22Rv1 (cell line): ENCODE data around the gene CALHM3.

ENCODE experiments used
- H3K27ac ChIP-seq: fragments of 450-650 bp; 2 replicates; pipeline ENCODE4 v1.5.1; 2017
- CTCF ChIP-seq: fragments of 450-650 bp; IDR thresholded peaks from 2 replicates; pipeline ENCODE4 v1.5.1; 2017; ENCODE audit warnings: mild to moderate bottlenecking
- ZFX ChIP-seq: fragments of 450-650 bp; IDR thresholded peaks from 2 replicates; pipeline ENCODE4 v1.6.1; 2017; ENCODE audit warnings: antibody characterized with exemption, borderline replicate concordance

The CALHM3 gene

GRCh38 chr10:103440416-103440815 is 38.6 kb downstream of the CALHM3 start:
- no peak overlapping the region for H3K27ac ChIP-seq
- no peak for TF ChIP-seq CTCF
- no peak for TF ChIP-seq ZFX

- TF ChIP-seq ZFX (no peak), CTCF (no peak)
- H3K27ac ChIP-seq = no peak overlapping the region
Measured at GRCh38 chr10:103439776-103440175, 39.3 kb downstream of the CALHM3 start.

GRCh38 chr10:103433858-103434257 is 45.2 kb downstream of the CALHM3 start:
- no peak for TF ChIP-seq ZFX
- no peak overlapping the region for H3K27ac ChIP-seq

- H3K27ac ChIP-seq = no peak overlapping the region
- no peak for TF ChIP-seq CTCF
Measured at GRCh38 chr10:103431902-103432301, 47.1 kb downstream of the CALHM3 start.

GRCh38 chr10:103429647-103430046 is 49.4 kb downstream of the CALHM3 start:
- H3K27ac ChIP-seq = no peak overlapping the region
- TF ChIP-seq CTCF (no peak), ZFX (no peak)

GRCh38 chr10:103428989-103429643 is 49.9 kb downstream of the CALHM3 start:
- TF ChIP-seq ZFX (no peak), CTCF (no peak)

GRCh38 chr10:103427866-103428265 is 51.2 kb downstream of the CALHM3 start:
- 0 out of 2 replicates have a peak overlapping the region, but pooled peaks have one; percentile 10 for H3K27ac ChIP-seq
- no peak for TF ChIP-seq CTCF
- no peak for TF ChIP-seq ZFX

More at GRCh38 chr10:103428989-103429643, 49.9 kb downstream of the CALHM3 start:
- H3K27ac ChIP-seq = no peak overlapping the region

GRCh38 chr10:103423748-103424147 is 55.3 kb downstream of the CALHM3 start:
- no peak overlapping the region for H3K27ac ChIP-seq
- TF ChIP-seq ZFX = no peak
